Ishikawa (cell line): ENCODE measurements around the gene COG6.

ENCODE experiments used
- CEBPB ChIP-seq: IDR thresholded peaks from 2 replicates; pipeline ENCODE4 v1.6.1; 2012
- CREB1 ChIP-seq: IDR thresholded peaks from 2 replicates; pipeline ENCODE4 v1.6.1; 2012; ENCODE audit warnings: low read depth
- EGR1 ChIP-seq: IDR thresholded peaks from 2 replicates; pipeline ENCODE4 v1.6.1; 2012
- EP300 ChIP-seq: IDR thresholded peaks from 2 replicates; pipeline ENCODE4 v1.6.1; 2012; ENCODE audit warnings: borderline replicate concordance
- FOXM1 ChIP-seq: IDR thresholded peaks from 2 replicates; pipeline ENCODE4 v1.6.1; 2012; ENCODE audit warnings: low read depth, borderline replicate concordance
- MAX ChIP-seq: IDR thresholded peaks from 2 replicates; pipeline ENCODE4 v1.6.1; 2012
- NFIC ChIP-seq: IDR thresholded peaks from 2 replicates; pipeline ENCODE4 v1.6.1; 2012
- RAD21 ChIP-seq: IDR thresholded peaks from 2 replicates; pipeline ENCODE4 v1.6.1; 2012; ENCODE audit warnings: low read depth
- REST ChIP-seq: IDR thresholded peaks from 2 replicates; pipeline ENCODE4 v1.6.1; 2012; ENCODE audit warnings: low read depth, mild to moderate bottlenecking
- TAF1 ChIP-seq: IDR thresholded peaks from 2 replicates; pipeline ENCODE4 v1.6.1; 2012; ENCODE audit warnings: low read depth, mild to moderate bottlenecking
- USF1 ChIP-seq: IDR thresholded peaks from 2 replicates; pipeline ENCODE4 v1.6.1; 2012
- ZBTB7A ChIP-seq: IDR thresholded peaks from 2 replicates; pipeline ENCODE4 v1.6.1; 2012; ENCODE audit warnings: low read depth

- TF ChIP-seq MAX (no peak), RAD21 (no peak), TAF1 (no peak), USF1 (no peak), EP300 (no peak), FOXM1 (no peak), REST (no peak), NFIC (no peak), CREB1 (no peak), ZBTB7A (no peak), CEBPB (no peak), EGR1 (no peak)
Observed at GRCh38 chr13:39682788-39683187, 27.3 kb downstream of the COG6 start.
